Right renal cortex interstitium (tissue), 3 donors: ENCODE measurements around the gene MNT. TPM values are rescaled to one million over a fixed set of nuclear protein-coding genes. Genes with fewer than 3 reads are reported as not detected.

ENCODE experiments used
- DNase-seq, 3 donors: peaks; one replicate each; pipeline ENCODE4 v3.0.0-alpha.2; 2013; ENCODE audit warnings: low read depth in 3 of 3, low spot score in 2 of 3
- polyA plus RNA-seq, 3 donors: library from polyadenylated mRNA; unstranded; fragments of 120-200 nt; gene quantifications; one replicate each; pipeline ENCODE4 v1.2.1, GENCODE V29; 2013; ENCODE audit not compliant: insufficient read length in 3 of 3

The MNT gene
- polyA plus RNA-seq, 3 donors: 10.5 to 12.1 (median 10.6) TPM

GRCh38 chr17:2384439-2385127, 16.3 kb downstream of the MNT start:
- DNase-seq: no peak

GRCh38 chr17:2383628-2384167, 17.2 kb downstream of the MNT start:
- DNase-seq: no peak

GRCh38 chr17:2380950-2381649, 19.8 kb downstream of the MNT start:
- no peak for DNase-seq

GRCh38 chr17:2380226-2380922, 20.5 kb downstream of the MNT start:
- no peak for DNase-seq

- DNase-seq: no peak
Measured at GRCh38 chr17:2379489-2380225, 21.2 kb downstream of the MNT start.

- DNase-seq: no peak
Measured at GRCh38 chr17:2378905-2379304, 22.0 kb downstream of the MNT start.

- DNase-seq: no peak
Measured at GRCh38 chr17:2377659-2378058, 23.2 kb downstream of the MNT start.

GRCh38 chr17:2376107-2376506, 24.8 kb downstream of the MNT start:
- DNase-seq: no peak

- no peak for DNase-seq
Measured at GRCh38 chr17:2375406-2375805, 25.5 kb downstream of the MNT start.

GRCh38 chr17:2374549-2375285, 26.1 kb downstream of the MNT start:
- DNase-seq: no peak

GRCh38 chr17:2373179-2373578, 27.7 kb downstream of the MNT start:
- DNase-seq: no peak

GRCh38 chr17:2372681-2373080, 28.2 kb downstream of the MNT start:
- DNase-seq: no peak

- DNase-seq: no peak
Measured at GRCh38 chr17:2372180-2372579, 28.7 kb downstream of the MNT start.

- no peak for DNase-seq
Measured at GRCh38 chr17:2371183-2372130, 29.4 kb downstream of the MNT start.

- no peak for DNase-seq
Measured at GRCh38 chr17:2370211-2370589, 30.7 kb downstream of the MNT start.

- no peak for DNase-seq
Measured at GRCh38 chr17:2369551-2370210, 31.2 kb downstream of the MNT start.

- no peak for DNase-seq
Measured at GRCh38 chr17:2369039-2369438, 31.8 kb downstream of the MNT start.

- no peak for DNase-seq
Measured at GRCh38 chr17:2368359-2368758, 32.5 kb downstream of the MNT start.
